IPS-18a (cell line): ENCODE results near the gene DPYD.

Experiments used
- H3K27ac ChIP-seq: one replicate; pipeline ENCODE4 v1.5.1; 2013; ENCODE audit warnings: low read length
- H3K27me3 ChIP-seq: one replicate; pipeline ENCODE4 v1.6.1; 2013; ENCODE audit warnings: mild to moderate bottlenecking, low read length; ENCODE audit not compliant: control insufficient read depth, insufficient read depth
- H3K36me3 ChIP-seq: one replicate; pipeline ENCODE4 v1.6.1; 2013; ENCODE audit warnings: low read depth, low read length; ENCODE audit not compliant: control insufficient read depth
- H3K4me1 ChIP-seq: one replicate; pipeline ENCODE4 v1.6.1; 2013; ENCODE audit warnings: low read depth, low read length; ENCODE audit not compliant: control insufficient read depth
- H3K4me3 ChIP-seq: one replicate; pipeline ENCODE4 v1.5.1; 2013; ENCODE audit warnings: low read length
- H3K9ac ChIP-seq: one replicate; pipeline ENCODE4 v1.6.1; 2013; ENCODE audit warnings: mild to moderate bottlenecking, low read length, moderate library complexity
- H3K9me3 ChIP-seq: one replicate; pipeline ENCODE4 v1.6.1; 2013; ENCODE audit warnings: low read depth, low read length; ENCODE audit not compliant: control insufficient read depth

The DPYD gene

DNA sequence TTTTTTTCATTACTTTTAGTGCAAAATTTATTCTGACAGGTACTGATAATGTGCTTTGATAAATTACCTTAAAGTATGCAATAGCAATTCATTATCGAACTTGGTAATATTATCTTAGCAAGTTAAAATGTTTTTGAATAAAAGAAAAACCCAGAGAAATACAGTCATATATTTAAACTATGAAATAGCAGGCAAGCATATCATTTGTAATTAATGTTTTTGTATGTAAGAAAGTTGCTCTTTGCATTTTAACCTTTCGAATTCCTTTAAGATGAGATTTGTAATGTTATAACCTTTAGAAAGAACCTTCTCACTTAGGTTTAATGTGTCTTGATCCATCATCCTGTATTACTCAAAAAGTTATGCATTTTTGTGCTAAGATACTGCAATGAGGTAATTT lies 613.7 kb downstream of the DPYD start:
- no peak overlapping the region for H3K27ac ChIP-seq
- H3K27me3 ChIP-seq, result no peaks in the 10 kb centered on the region
- no peaks in the 10 kb centered on the region for H3K9me3 ChIP-seq
- no peak overlapping the region for H3K9ac ChIP-seq
- no peak overlapping the region for H3K4me3 ChIP-seq
- H3K36me3 ChIP-seq, result no peaks in the 10 kb centered on the region
- H3K4me1 ChIP-seq, result no peaks in the 10 kb centered on the region

DNA sequence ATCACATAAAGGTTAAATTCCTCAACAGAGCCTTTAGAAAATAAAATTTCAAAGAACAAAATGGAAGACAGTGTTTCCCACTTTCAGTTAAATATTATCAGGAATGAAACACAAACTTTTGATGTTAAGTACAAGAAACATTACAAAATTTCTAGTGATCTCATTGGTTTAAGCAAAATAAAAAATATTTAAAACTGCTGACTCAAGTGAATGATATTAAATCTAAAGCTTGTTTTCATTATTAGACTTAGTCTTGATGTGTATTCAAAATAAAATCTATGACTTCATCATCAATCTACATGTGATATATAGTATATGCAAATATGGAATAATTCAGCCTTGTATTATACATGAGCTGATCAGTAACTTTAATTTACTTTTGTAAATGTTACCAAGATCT lies 614.3 kb downstream of the DPYD start:
- no peak overlapping the region for H3K9ac ChIP-seq
- no peak overlapping the region for H3K27ac ChIP-seq
- H3K4me1 ChIP-seq, result no peaks in the 10 kb centered on the region
- no peaks in the 10 kb centered on the region for H3K9me3 ChIP-seq
- H3K36me3 ChIP-seq, result no peaks in the 10 kb centered on the region
- H3K4me3 ChIP-seq, result no peak overlapping the region
- no peaks in the 10 kb centered on the region for H3K27me3 ChIP-seq

DNA sequence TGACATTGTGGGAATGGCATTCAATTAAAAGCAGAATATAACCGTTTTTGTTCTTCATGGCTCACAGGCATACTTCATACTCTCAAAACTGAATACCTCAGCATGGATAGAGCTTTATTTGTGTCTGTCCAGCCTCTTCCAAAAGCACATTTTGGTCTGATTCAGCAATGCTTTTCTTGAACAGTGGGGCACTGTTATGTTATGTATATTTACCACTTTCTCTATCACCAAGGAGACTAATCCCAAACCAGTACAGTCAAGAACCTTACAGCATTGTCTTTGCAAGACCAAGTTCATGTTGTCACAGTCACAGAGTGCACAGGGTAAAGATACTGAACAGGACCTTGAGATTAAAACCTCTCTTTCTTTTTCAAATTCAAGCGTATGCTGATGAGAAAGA lies 616.5 kb downstream of the DPYD start:
- Histone ChIP-seq H3K4me3 (no peak overlapping the region), H3K4me1 (no peaks in the 10 kb centered on the region), H3K9me3 (no peaks in the 10 kb centered on the region)

DNA sequence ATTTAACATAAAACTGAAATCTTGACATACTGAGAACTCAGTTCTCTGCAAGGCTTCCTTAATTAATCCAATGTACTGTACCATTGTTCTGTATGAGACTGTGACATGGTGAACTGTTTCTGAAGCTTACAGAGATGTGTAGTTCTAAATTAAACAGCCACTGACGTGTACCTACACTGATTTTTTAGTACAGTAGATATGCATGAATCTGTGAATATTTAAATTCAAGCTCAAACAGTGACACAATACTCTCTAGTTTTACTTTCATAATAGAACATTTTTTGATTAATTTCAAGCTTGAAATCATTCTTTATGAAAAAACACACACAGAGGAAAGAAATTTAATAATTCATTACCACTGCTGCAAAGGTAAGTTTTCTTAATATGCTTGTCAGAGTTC lies 621.9 kb downstream of the DPYD start:
- Histone ChIP-seq H3K36me3 (no peaks in the 10 kb centered on the region), H3K9ac (no peak overlapping the region), H3K4me1 (no peaks in the 10 kb centered on the region), H3K4me3 (no peak overlapping the region), H3K9me3 (no peaks in the 10 kb centered on the region), H3K27ac (no peak overlapping the region), H3K27me3 (no peaks in the 10 kb centered on the region)

More for the DNA sequence above, 616.5 kb downstream of the DPYD start:
- Histone ChIP-seq H3K27me3 (no peaks in the 10 kb centered on the region), H3K36me3 (no peaks in the 10 kb centered on the region), H3K9ac (no peak overlapping the region), H3K27ac (no peak overlapping the region)

DNA sequence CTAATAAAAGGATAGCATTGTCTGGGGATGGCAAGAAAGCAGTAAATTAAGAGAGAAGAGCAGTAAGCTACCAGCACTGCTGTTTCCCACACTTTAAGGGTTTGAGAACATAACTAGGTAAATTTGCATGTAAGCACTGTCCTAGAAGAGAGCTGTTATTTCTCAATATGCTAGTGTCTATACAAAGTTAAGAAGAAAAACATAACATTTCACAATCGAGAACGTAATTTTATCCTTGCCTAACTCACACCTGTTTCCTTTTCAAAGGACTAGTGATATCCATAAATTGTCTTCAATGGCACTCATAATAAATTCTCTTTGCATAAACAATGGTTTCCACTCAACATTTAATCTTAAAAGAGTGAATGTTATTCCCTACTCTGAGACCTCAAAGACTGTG lies 623.2 kb downstream of the DPYD start:
- H3K27me3 ChIP-seq, result no peaks in the 10 kb centered on the region
- no peak overlapping the region for H3K4me3 ChIP-seq

DNA sequence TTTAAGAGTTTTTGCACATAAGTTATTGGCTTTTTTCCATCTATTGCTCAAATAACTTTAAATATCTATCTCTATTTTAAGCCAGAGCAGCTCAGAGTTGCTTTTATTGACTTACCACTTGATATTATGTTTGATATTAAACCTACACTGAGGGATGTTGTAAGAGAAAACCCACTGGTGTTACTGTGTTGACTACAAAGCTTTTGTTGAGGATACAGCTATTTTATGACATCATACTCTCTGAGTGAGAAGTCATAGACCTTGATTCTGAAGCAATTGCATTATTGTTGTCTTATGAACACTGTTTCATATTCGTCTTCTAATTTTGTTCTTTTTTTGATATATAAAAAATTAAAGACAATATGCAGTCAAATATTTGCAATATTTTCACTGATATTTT lies 638.9 kb downstream of the DPYD start:
- H3K9ac ChIP-seq, result no peak overlapping the region
- no peak overlapping the region for H3K27ac ChIP-seq
- no peaks in the 10 kb centered on the region for H3K36me3 ChIP-seq
- no peaks in the 10 kb centered on the region for H3K27me3 ChIP-seq
- H3K9me3 ChIP-seq, result no peaks in the 10 kb centered on the region
- H3K4me3 ChIP-seq, result no peak overlapping the region
- no peaks in the 10 kb centered on the region for H3K4me1 ChIP-seq

More for the DNA sequence above, 623.2 kb downstream of the DPYD start:
- no peaks in the 10 kb centered on the region for H3K9me3 ChIP-seq
- no peak overlapping the region for H3K9ac ChIP-seq
- no peaks in the 10 kb centered on the region for H3K4me1 ChIP-seq
- no peaks in the 10 kb centered on the region for H3K36me3 ChIP-seq
- no peak overlapping the region for H3K27ac ChIP-seq

DNA sequence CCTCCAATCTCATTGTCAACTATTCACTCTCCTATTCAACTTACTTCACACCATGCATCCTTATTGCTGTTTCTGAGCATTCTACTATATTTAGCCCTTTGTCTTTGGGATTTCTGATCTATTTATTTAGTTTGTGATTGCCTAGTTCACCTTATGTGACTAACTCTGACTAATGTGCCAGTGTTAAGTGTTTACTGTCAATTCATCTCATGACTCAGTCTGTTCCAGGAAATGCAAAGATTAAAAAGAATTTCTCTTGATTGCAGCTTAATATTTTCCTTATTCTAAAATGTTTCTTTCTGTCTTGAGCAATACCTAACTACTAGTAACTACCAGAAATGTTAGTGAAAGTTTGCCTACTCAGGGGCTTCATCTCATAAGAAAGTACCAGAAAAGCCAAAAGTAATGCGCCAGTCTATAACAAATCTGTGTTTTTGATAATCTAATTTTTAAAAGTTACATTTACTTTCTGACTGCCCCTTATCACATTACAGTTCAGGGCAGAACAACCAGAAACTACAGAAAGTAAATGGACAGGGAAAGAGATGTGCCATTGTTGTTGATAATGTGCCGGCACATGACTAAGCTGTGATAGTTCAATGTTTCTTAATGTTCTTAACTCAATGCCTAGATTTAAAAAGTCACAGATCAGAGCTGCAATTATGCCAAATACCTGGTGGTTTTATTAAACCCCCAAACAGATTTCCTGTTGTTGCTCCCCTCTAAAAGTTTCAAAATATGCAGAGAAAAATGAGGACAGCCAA lies 642.8 kb downstream of the DPYD start:
- H3K27ac ChIP-seq, result no peak overlapping the region
- no peaks in the 10 kb centered on the region for H3K9me3 ChIP-seq
- H3K4me1 ChIP-seq, result no peaks in the 10 kb centered on the region
- H3K27me3 ChIP-seq, result no peaks in the 10 kb centered on the region
- no peaks in the 10 kb centered on the region for H3K36me3 ChIP-seq
- H3K4me3 ChIP-seq, result no peak overlapping the region
- H3K9ac ChIP-seq, result no peak overlapping the region

DNA sequence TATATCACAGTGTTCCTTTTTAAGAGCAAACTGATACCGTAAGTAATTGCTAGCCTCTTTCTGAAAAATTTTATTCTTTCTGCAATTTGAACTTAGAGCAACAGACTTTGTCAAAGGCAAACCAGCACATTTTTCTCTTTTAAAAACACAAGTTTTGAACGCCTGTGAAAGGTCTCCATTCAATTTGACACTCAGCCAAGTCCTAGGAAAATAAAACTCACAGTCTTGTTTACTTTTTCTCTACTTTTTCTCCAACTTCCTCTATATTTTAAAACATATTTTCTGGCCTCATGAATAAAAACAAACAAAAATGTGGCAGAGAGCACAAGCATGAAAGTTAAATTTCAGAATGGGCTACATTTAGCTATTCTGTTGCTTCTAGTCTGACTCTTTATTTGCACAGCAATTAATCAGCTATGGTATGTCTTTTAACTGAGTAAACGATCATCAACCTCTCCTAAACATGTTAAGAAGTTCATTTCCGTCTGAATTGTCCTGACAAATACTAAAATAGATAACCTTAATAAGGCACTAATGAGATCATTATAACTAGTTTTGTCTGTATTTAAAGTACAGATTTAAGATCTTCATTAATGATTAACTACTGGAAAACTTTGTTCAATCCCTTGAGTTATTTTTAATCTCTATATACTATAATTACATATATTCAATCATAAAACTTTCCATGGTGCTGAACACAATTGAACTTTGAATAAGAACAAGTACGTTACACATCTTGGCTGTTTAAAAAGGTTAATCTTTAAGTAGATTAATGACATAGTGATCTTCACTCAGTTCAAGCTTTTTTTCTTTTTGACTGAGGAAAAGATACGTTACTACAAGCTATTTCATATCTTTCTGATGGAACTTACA lies 648.7 kb downstream of the DPYD start:
- no peak overlapping the region for H3K4me3 ChIP-seq
- no peak overlapping the region for H3K9ac ChIP-seq
- no peaks in the 10 kb centered on the region for H3K4me1 ChIP-seq
- H3K27me3 ChIP-seq, result no peaks in the 10 kb centered on the region
- H3K27ac ChIP-seq, result no peak overlapping the region
- H3K36me3 ChIP-seq, result no peaks in the 10 kb centered on the region
- H3K9me3 ChIP-seq, result no peaks in the 10 kb centered on the region

DNA sequence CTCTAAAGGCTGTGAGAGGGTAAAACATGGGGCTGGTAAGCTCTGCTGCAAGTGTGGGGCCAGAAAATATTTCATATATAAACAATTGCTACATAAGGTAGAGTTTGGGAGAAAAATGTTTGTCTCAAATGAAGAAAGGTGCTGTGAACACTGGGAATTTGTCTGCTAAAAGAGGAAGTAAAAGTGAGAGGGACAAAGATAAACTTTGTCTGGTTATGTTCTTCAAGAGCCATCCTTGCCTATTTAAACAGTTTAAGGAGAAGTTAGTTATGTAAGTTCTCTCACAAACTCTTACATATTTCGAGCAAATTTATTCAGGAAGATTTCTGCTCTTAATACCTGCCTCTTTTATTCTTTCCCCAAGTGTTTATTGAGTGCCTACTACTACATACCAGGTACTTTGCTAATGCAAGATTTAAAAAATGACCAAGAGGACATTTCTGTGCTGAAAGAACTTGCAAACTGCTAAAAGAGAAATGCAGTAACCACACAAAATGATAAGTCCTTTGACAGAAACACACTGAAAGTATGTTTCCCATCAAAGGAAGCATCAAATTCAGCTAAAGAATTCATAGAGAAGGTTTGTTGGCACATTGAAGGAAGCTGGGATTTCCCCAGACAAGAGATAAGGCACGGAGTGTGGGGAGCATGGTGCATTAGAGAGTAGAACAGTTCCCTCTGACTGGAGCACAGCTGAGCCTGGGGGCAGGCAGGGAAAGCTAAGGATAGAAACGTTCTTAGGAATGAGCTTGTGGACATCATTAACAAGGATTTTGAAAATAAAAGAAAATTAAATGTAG lies 650.1 kb downstream of the DPYD start:
- Histone ChIP-seq H3K4me3 (no peak overlapping the region), H3K9ac (no peak overlapping the region), H3K36me3 (no peaks in the 10 kb centered on the region), H3K4me1 (no peaks in the 10 kb centered on the region), H3K9me3 (no peaks in the 10 kb centered on the region), H3K27ac (no peak overlapping the region), H3K27me3 (no peaks in the 10 kb centered on the region)

DNA sequence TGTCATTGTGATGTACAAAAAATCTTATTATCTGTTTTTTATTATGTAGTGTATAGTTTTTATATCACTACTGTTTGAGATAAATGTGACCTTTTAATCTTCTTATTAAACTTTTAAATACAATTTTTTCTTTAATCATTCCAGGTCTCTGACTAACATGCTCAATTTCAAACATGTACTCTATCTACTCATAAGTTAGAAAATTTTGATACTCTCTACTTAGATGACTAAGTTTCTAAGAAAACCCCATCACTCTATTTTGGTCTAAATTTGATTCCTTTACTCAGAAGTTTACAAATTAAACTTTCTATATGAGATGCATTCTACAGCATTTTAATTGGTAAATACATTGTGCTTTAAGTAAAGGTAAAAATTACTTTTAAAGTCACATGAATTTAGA lies 655.2 kb downstream of the DPYD start:
- H3K4me1 ChIP-seq, result no peaks in the 10 kb centered on the region
- no peaks in the 10 kb centered on the region for H3K36me3 ChIP-seq
- no peak overlapping the region for H3K4me3 ChIP-seq
- H3K9ac ChIP-seq, result no peak overlapping the region
- H3K27me3 ChIP-seq, result no peaks in the 10 kb centered on the region
- H3K27ac ChIP-seq, result no peak overlapping the region
- no peaks in the 10 kb centered on the region for H3K9me3 ChIP-seq

DNA sequence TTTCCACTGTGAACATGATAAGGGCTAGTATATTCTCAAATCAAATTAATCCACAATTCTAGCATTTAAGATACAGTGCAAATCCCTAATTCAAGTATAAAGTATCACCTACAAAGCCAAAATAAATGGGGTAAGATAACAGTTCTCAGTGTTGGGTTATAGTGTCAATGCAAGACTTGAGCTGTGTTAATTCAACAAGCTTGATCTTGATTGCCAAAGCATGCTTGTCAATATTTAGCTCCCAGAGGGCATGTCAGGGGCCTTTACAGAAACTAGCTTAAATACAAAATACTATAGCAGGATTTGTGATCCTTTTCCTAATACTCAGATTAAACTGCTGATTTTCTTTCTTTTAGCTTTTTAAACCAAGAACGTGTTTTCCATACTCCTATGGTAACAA lies 658.0 kb downstream of the DPYD start:
- no peaks in the 10 kb centered on the region for H3K27me3 ChIP-seq
- no peak overlapping the region for H3K27ac ChIP-seq
- no peaks in the 10 kb centered on the region for H3K9me3 ChIP-seq
- no peaks in the 10 kb centered on the region for H3K36me3 ChIP-seq
- H3K9ac ChIP-seq, result no peak overlapping the region
- no peaks in the 10 kb centered on the region for H3K4me1 ChIP-seq
- no peak overlapping the region for H3K4me3 ChIP-seq
